Gastrocnemius medialis (tissue), 4 donors: ENCODE results near the gene SUGP2. TPM values are rescaled to one million over a fixed set of nuclear protein-coding genes. Genes with fewer than 3 reads are reported as not detected.
"Not testable (repeated sequence)": the region's sequence is repeated elsewhere in the genome, so short reads cannot be mapped to it uniquely, and the experiment has no call there.

Experiments
- ATAC-seq, 2 donors: fragments of 150-250 bp; one replicate each; pipeline ENCODE4 v1.9.1; 2016
- DNase-seq, 2 donors: peaks; one replicate each; pipeline ENCODE4 v3.0.0-alpha.2; 2019
- H3K27ac ChIP-seq, 4 donors: fragments of 200-600 bp; sonication (generic); 1 replicate in 1 of 4; 2 replicates in 3 of 4; pipeline ENCODE4 v1.5.1; 2016 to 2018; ENCODE audit warnings: mild to moderate bottlenecking in 2 of 4, moderate library complexity in 1 of 4
- H3K27me3 ChIP-seq, 3 donors: fragments of 200-600 bp; sonication (generic) in 2 of 3; 1 replicate in 1 of 3; 2 replicates in 2 of 3; pipeline versions ENCODE4 v1.5.1 to v1.6.0; 2016 to 2019; ENCODE audit warnings: mild to moderate bottlenecking in 1 of 3, moderate library complexity in 1 of 3
- H3K36me3 ChIP-seq, 2 donors: fragments of 200-600 bp; sonication (generic) in 1 of 2; one replicate each; pipeline ENCODE4 v1.5.1; 2017 to 2018
- H3K4me1 ChIP-seq, 2 donors: fragments of 200-600 bp; sonication (generic) in 1 of 2; one replicate each; pipeline ENCODE4 v1.5.1; 2016 to 2017; ENCODE audit warnings: mild to moderate bottlenecking in 2 of 2
- H3K4me3 ChIP-seq, 4 donors: fragments of 200-600 bp; sonication (generic) in 3 of 4; 1 replicate in 1 of 4; 2 replicates in 3 of 4; pipeline ENCODE4 v1.5.1; 2016 to 2019; ENCODE audit warnings: mild to moderate bottlenecking in 2 of 4
- H3K9me3 ChIP-seq, 3 donors: fragments of 200-600 bp; sonication (generic) in 2 of 3; 1 replicate in 1 of 3; 2 replicates in 2 of 3; pipeline ENCODE4 v1.5.1; 2016 to 2019
- POLR2A ChIP-seq, 2 donors: fragments of 450-650 bp; IDR thresholded peaks; one replicate each; pipeline ENCODE4 v1.6.1; 2017; ENCODE audit warnings: antibody characterized with exemption in 2 of 2, mild to moderate bottlenecking in 2 of 2, moderate library complexity in 2 of 2
- in situ Hi-C, 4 donors: fragments of 200-750 bp; cut with MboI; loops; one replicate each; pipeline versions ENCODE4 v1.15.0 to v1.8.0; 2017; ENCODE audit warnings: low sequenced_read_pairs in 4 of 4
- intact Hi-C: fragments of 100-400 bp; cut with DNase I; formaldehyde crosslinking; loops from one replicate; pipeline ENCODE4 v1.15.1; 2023; ENCODE audit warnings: low total_unique reads
- total RNA-seq, 4 donors: library from RNA; depleted of rRNA; stranded (reverse); fragments of >200 nt; gene quantifications; one replicate each; pipeline versions ENCODE4 v1.1.0 to v1.2.3, GENCODE V29; 2016
- TF ChIP-seq, protein P1 (sequence below), 5 experiments: fragments of 450-650 bp in 3 of 5; fragments of 200-600 bp in 2 of 5; sonication (generic) in 2 of 5; IDR thresholded peaks in 4 of 5; conservative IDR thresholded peaks in 1 of 5; 1 replicate in 4 of 5; 2 replicates in 1 of 5; pipeline ENCODE4 v1.5.1; 2016 to 2019; ENCODE audit warnings: antibody characterized with exemption in 5 of 5, mild to moderate bottlenecking in 3 of 5, moderate library complexity in 3 of 5

SUGP2 gene
- total RNA-seq, 4 donors from 2014 or later, result 24.6 to 38.2 (median 32.8) TPM

DNA sequence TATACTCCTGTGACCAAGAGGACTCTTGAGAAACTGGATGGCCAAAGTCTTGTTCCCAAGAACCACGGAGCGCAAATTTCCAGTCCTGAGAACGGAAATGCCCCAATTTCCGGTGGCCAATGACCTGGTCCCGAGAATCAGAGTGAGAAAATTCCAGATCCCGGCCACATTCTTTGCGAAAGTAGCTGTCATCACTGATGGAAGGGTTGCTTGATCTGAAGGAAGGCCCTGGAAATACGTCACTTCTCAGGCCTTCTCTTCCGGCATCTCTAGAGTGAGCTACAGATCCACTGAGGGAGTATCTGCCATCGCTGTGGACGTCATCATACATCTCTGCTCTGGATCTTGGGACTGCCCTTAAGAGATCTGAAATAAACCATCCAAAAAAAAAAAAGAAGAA lies 7.5 kb downstream of the SUGP2 start:
- intact Hi-C loops, result no loop called here
- TF ChIP-seq, protein P1, sequence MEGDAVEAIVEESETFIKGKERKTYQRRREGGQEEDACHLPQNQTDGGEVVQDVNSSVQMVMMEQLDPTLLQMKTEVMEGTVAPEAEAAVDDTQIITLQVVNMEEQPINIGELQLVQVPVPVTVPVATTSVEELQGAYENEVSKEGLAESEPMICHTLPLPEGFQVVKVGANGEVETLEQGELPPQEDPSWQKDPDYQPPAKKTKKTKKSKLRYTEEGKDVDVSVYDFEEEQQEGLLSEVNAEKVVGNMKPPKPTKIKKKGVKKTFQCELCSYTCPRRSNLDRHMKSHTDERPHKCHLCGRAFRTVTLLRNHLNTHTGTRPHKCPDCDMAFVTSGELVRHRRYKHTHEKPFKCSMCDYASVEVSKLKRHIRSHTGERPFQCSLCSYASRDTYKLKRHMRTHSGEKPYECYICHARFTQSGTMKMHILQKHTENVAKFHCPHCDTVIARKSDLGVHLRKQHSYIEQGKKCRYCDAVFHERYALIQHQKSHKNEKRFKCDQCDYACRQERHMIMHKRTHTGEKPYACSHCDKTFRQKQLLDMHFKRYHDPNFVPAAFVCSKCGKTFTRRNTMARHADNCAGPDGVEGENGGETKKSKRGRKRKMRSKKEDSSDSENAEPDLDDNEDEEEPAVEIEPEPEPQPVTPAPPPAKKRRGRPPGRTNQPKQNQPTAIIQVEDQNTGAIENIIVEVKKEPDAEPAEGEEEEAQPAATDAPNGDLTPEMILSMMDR (IDR thresholded peaks at IDR 0.05 in 4 of 5, conservative IDR thresholded peaks at IDR 0.05 in 1 of 5), result no peak
- TF ChIP-seq POLR2A (IDR thresholded peaks at IDR 0.05), result no peak
- ATAC-seq, result no peak

GRCh38 chr19:19023376-19023775 lies 9.9 kb downstream of the SUGP2 start:
- H3K27ac ChIP-seq, H3K4me1 ChIP-seq, in situ Hi-C loops, ATAC-seq, H3K4me3 ChIP-seq, intact Hi-C loops, H3K27me3 ChIP-seq, DNase-seq, H3K9me3 ChIP-seq: not testable (repeated sequence)
- H3K36me3 ChIP-seq, result peaks cover 3 to 72% of the 10 kb centered on the region in 2 donors

More for the DNA sequence above, 7.5 kb downstream of the SUGP2 start:
- no peaks in the 10 kb centered on the region for H3K27me3 ChIP-seq
- in situ Hi-C loops, result no loop called here
- H3K4me1 ChIP-seq, result peaks cover 0 to 3% of the 10 kb centered on the region in 2 donors
- H3K36me3 ChIP-seq, result peaks cover 0 to 86% of the 10 kb centered on the region in 2 donors
- H3K4me3 ChIP-seq, result no peak overlapping the region
- H3K27ac ChIP-seq, result no peak overlapping the region
- no peaks in the 10 kb centered on the region for H3K9me3 ChIP-seq
- no peak for DNase-seq

DNA sequence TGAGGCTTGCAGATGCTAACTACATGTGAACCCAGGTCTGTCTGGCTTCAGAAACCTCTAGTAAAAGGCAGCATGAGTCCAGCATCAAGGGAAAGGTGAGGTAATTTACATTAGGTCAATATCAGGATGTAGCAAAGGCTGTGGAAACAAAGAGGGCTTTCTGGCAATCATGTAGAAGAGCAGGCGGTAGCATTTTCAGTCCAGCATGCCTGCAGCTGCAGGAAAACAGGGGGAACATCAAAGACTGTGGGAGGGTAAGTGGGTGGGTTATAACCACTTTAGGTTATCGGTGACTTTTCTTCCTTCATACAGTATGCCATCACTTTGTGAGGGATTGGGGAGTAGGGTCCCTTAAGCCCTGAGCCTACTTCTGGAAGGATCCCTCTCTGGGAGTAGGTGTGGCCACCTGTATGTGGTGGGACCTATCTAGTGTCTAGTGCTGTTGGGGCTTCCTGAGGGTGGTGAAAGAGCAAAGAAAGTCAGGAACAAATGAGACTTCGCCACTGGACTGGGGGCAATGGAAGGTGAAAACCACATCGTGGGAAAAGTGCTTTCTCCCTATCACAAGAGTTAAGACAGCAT lies 10.8 kb downstream of the SUGP2 start:
- intact Hi-C loops, result no loop called here
- in situ Hi-C loops, result no loop called here
- TF ChIP-seq POLR2A (IDR thresholded peaks at IDR 0.05), result no peak
- TF ChIP-seq, protein P1 (IDR thresholded peaks at IDR 0.05 in 4 of 5, conservative IDR thresholded peaks at IDR 0.05 in 1 of 5), result no peak
- Histone ChIP-seq H3K36me3 (peaks cover 3 to 72% of the 10 kb centered on the region in 2 donors), H3K9me3 (no peaks in the 10 kb centered on the region), H3K27ac (no peak overlapping the region), H3K4me1 (peaks cover 0 to 3% of the 10 kb centered on the region in 2 donors), H3K27me3 (no peaks in the 10 kb centered on the region), H3K4me3 (no peak overlapping the region)
- DNase-seq (no peak), ATAC-seq (no peak)

DNA sequence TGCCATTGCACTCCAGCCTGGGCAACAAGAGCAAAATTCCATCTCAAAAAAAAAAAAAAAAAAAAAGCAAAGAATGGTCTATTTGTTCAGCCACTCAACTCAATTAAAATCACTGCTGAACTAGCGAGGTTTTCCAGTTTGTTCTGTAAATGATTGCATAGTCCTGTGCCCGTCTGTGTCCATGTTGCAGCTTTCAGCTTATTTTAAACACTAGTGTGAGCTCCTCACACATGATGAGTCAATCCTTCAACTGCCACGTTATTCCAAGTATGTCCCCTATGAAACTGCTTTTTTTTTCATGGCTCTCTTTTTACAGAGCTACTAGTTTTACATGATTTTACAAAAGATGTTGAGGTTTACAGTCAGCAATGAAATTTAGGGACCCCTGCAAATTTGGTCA lies 12.2 kb downstream of the SUGP2 start:
- H3K36me3 ChIP-seq, result peaks cover 3 to 73% of the 10 kb centered on the region in 2 donors
- intact Hi-C loops (no loop called here), in situ Hi-C loops (no loop called here)
- ATAC-seq (no peak), DNase-seq (no peak)
- H3K9me3 ChIP-seq, result no peaks in the 10 kb centered on the region
- TF ChIP-seq, protein P1 (IDR thresholded peaks at IDR 0.05 in 4 of 5, conservative IDR thresholded peaks at IDR 0.05 in 1 of 5), result no peak
- TF ChIP-seq POLR2A (IDR thresholded peaks at IDR 0.05), result no peak
- no peaks in the 10 kb centered on the region for H3K27me3 ChIP-seq
- no peak overlapping the region for H3K27ac ChIP-seq
- no peak overlapping the region for H3K4me3 ChIP-seq
- H3K4me1 ChIP-seq, result no peaks in the 10 kb centered on the region

- Histone ChIP-seq H3K4me1 (peaks cover 4% of the 10 kb centered on the region in 2 donors), H3K36me3 (peaks cover 0 to 66% of the 10 kb centered on the region in 2 donors), H3K27ac (no peak overlapping the region), H3K9me3 (no peaks in the 10 kb centered on the region), H3K4me3 (no peak overlapping the region), H3K27me3 (no peaks in the 10 kb centered on the region)
- no peak for DNase-seq
- in situ Hi-C loops (no loop called here), intact Hi-C loops (no loop called here)
- TF ChIP-seq, protein P1 (IDR thresholded peaks at IDR 0.05 in 4 of 5, conservative IDR thresholded peaks at IDR 0.05 in 1 of 5), result no peak
- TF ChIP-seq POLR2A (IDR thresholded peaks at IDR 0.05), result no peak
- ATAC-seq, result no peak
Observed at GRCh38 chr19:19010551-19010950, 22.8 kb downstream of the SUGP2 start.
